Right cardiac atrium (tissue), 5 donors: Measurements from ENCODE around the gene NCDN. TPM values are rescaled to one million over a fixed set of nuclear protein-coding genes. Genes with fewer than 3 reads are reported as not detected.

Experiments used
- ATAC-seq, 2 donors: fragments of 200-7000 bp; cut with Tn5 transposase; one replicate each; pipeline versions ENCODE4 v1.8.0 to v1.9.1; 2020; ENCODE audit warnings: moderate library complexity in 2 of 2, mild to moderate bottlenecking in 1 of 2
- DNase-seq, 3 donors: peaks; one replicate each; pipeline ENCODE4 v3.0.0-alpha.2; 2020
- H3K27ac ChIP-seq: one replicate; pipeline ENCODE4 v1.5.1; 2013; ENCODE audit warnings: mild to moderate bottlenecking, low read length, control low read depth, moderate library complexity
- H3K27me3 ChIP-seq: one replicate; pipeline ENCODE4 v1.6.1; 2013; ENCODE audit not compliant: control insufficient read depth, insufficient read depth
- H3K4me1 ChIP-seq: one replicate; pipeline ENCODE4 v1.6.1; 2013; ENCODE audit warnings: low read length; ENCODE audit not compliant: control insufficient read depth, insufficient read depth
- H3K4me3 ChIP-seq: one replicate; pipeline ENCODE4 v1.5.1; 2013; ENCODE audit warnings: low read length, control low read depth
- H3K9me3 ChIP-seq: one replicate; pipeline ENCODE4 v1.6.1; 2013; ENCODE audit warnings: low read length; ENCODE audit not compliant: control insufficient read depth
- WGBS: extraction: QIAGEN DNeasy Blood & Tissue Kit; methylation state at CpG from one replicate; pipeline ENCODE4 v1.1.7; 2013; 5-methylcytosine and 5-hydroxymethylcytosine counted together
- intact Hi-C, 4 donors: fragments of 100-400 bp; cut with DNase I; formaldehyde crosslinking; loops; one replicate each; pipeline versions ENCODE4 v1.11.0 to v1.14.0; 2022 to 2023
- polyA plus RNA-seq: library from polyadenylated mRNA; stranded (reverse); fragments of 200-250 nt; gene quantifications from one replicate; pipeline ENCODE4 v1.2.3, GENCODE V29; 2013
- total RNA-seq, 4 donors: library from RNA; stranded (reverse); fragmentation: NEBNext Ultra II Directional; extraction: Animal tissue kit (Norgen Biotek cat#: 25700); gene quantifications; one replicate each; pipeline ENCODE4 v1.2.1, GENCODE V29; 2021
- donor health status: healthy with polysubstance abuse.
- donor health status: DM: no; HTN: yes; CAD: no.
- donor health status: DM: no; HTN: no; CAD: no.
- donor health status: DM: no; HTN: yes; CAD: no; lungs with severe emphysema.
- donor health status: DM: yes; HTN: yes; CAD: no.

Gene NCDN
- total and polyA plus RNA-seq, 5 donors, result 21.2 to 41.6 (median 32.3) TPM

GRCh38 chr1:35561297-35561971 is 3.8 kb downstream of the NCDN start:
- Histone ChIP-seq H3K4me1 (no peaks in the 10 kb centered on the region), H3K9me3 (no peaks in the 10 kb centered on the region), H3K4me3 (no peak overlapping the region), H3K27ac (no peak overlapping the region), H3K27me3 (no peaks in the 10 kb centered on the region)
- WGBS, result 76% methylated on average over 11 of the region's 11 CpGs
- no peak for DNase-seq
- intact Hi-C loops, result loop anchor here in 2 of 4 donors (5.0 to 10.0 kb wide), 3 partner anchors 94 to 357 kb away; no protein-coding TSS in a partner anchor
- no peak for ATAC-seq

DNA sequence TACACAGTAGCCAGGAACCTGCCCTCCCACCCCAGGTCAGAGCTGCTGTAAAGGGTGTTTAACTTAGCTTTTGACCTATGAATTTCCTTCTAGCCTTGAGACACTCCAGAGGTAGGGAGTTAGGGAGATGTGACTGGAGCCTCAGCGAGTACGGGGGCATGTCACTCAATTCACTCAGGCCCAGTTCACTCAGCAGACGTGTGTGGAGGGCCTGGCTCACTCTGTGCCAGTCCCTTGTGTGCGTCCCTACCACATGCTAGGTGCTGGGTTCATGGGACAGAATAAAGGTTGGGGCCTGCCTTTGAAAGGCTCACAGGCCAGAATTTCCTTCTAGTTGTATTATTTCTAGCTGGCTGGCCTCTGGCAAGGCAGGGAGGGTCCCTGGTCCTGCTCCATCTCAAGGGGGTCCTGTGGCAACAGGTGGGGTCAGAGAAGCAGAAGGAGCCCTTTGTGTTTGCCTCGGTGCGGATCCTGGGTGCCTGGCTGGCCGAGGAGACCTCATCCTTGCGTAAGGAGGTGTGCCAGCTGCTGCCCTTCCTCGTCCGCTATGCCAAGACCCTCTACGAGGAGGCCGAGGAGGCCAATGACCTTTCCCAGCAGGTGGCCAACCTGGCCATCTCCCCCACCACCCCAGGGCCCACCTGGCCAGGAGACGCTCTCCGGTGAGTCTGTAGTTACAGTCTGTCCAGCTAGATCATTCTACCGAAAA is 4.5 kb downstream of the NCDN start:
- intact Hi-C loops, result loop anchor here in 2 of 4 donors (5.0 to 10.0 kb wide), 3 partner anchors 95 to 357 kb away; no protein-coding TSS in a partner anchor
- no peak overlapping the region for H3K27ac ChIP-seq
- ATAC-seq (no peak), DNase-seq (no peak)
- no peaks in the 10 kb centered on the region for H3K4me1 ChIP-seq
- H3K9me3 ChIP-seq, result no peaks in the 10 kb centered on the region
- WGBS, result 86% methylated on average over 15 of the region's 15 CpGs
- no peak overlapping the region for H3K4me3 ChIP-seq
- no peaks in the 10 kb centered on the region for H3K27me3 ChIP-seq

DNA sequence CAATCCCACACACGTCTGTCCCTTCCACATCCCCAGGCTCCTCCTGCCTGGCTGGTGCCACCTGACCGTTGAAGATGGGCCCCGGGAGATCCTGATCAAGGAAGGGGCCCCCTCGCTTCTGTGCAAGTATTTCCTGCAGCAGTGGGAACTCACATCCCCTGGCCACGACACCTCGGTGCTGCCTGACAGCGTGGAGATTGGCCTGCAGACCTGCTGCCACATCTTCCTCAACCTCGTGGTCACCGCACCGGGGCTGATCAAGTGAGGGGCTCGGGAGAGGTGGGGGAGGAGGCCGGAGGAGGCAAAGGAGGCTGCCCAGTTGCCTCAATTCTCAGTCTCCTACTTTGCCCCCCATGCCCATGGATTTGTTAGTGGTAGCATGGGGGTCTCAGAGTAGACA is 5.6 kb downstream of the NCDN start:
- DNase-seq, result peak in 1 of 3 donors; percentile 51
- no peaks in the 10 kb centered on the region for H3K4me1 ChIP-seq

DNA sequence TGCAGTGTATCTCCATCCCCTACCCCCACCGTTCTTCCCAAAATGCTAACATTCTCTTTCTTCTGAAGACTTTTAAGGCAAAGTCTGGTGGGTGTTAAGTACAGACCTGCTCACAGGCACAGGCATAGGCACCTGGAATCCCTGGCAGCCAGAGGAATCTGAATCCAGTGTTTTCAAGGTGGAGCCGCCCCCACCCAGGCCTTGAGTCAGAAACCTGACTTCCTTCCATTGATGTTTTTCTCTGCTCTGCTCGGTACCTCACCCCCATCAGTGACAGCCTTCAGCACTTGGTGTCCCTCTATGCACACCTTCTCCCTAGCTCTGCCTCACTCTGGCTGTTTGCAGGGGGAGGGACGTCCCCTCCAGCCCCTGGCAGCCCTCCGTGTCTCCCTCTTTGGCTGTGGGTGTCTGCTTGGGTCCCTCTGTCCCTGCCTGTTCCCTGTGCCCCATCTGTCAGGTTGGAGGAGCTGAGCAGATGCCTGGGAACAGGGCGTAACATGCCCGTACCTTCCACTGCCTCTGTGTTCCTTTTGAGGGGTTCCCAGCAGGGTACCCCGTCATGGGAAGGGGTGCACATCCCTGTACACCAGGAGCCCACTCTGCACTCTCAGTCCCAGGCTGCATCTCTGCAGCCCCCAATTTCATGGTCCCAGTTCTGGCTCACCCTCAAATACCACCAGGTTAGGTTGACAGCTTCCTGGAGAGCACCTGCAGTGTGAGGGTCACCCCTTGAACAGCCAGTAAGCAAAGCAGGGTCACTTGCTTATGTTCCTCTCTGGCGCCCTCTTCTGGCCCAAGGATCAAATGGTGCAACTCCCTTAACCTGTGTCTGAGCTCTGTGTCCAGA is 6.7 kb downstream of the NCDN start:
- intact Hi-C loops, result loop anchor here in 2 of 4 donors (2.0 to 10.0 kb wide), 4 partner anchors 97 to 359 kb away; no protein-coding TSS in a partner anchor
- no peaks in the 10 kb centered on the region for H3K27me3 ChIP-seq
- no peaks in the 10 kb centered on the region for H3K9me3 ChIP-seq
- H3K4me3 ChIP-seq, result no peak overlapping the region
- H3K27ac ChIP-seq, result no peak overlapping the region
- H3K4me1 ChIP-seq, result no peaks in the 10 kb centered on the region
- DNase-seq (peak; percentile 76 to 91 (median 86)), ATAC-seq (peak; percentile 35 to 49)
- 73% methylated on average over 9 of the region's 9 CpGs for WGBS

More for the DNA sequence above, 5.6 kb downstream of the NCDN start:
- WGBS, result 64% methylated on average over 12 of the region's 12 CpGs
- Histone ChIP-seq H3K4me3 (no peak overlapping the region), H3K9me3 (no peaks in the 10 kb centered on the region), H3K27me3 (no peaks in the 10 kb centered on the region), H3K27ac (no peak overlapping the region)
- intact Hi-C loops, result loop anchor here in 2 of 4 donors (5.0 to 10.0 kb wide), 3 partner anchors 96 to 358 kb away; no protein-coding TSS in a partner anchor
- ATAC-seq, result no peak

DNA sequence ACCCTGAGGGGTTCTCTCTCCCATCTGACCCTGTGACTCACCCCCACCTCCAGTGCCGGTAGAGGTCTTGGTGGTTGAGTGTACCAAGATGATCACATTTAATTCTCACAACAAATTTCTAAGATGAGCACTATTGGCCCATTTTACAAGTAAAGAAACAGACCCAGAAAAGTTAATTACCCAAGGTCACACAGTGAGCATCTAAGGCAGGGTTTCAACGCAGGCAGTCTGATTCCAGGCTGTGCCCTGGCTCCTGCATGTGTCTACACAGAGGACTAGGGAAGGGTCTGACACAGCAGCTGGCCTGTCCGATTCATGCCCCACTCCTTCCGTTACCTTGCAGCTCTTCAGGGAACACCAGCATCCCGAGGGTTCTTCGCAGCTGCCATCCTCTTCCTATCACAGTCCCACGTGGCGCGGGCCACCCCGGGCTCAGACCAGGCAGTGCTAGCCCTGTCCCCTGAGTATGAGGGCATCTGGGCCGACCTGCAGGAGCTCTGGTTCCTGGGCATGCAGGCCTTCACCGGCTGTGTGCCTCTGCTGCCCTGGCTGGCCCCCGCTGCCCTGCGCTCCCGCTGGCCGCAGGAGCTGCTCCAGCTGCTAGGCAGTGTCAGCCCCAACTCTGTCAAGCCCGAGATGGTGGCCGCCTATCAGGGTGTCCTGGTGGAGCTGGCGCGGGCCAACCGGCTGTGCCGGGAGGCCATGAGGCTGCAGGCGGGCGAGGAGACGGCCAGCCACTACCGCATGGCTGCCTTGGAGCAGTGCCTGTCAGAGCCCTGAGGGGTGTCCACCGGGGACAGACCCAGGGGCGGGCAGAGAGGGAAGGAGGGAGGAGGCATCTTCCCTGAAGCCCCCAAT is 7.5 kb downstream of the NCDN start:
- no peak overlapping the region for H3K4me3 ChIP-seq
- peak in 1 of 3 donors; percentile 57 for DNase-seq
- 87% methylated on average over 28 of the region's 28 CpGs for WGBS
- H3K9me3 ChIP-seq, result no peaks in the 10 kb centered on the region
- H3K4me1 ChIP-seq, result no peaks in the 10 kb centered on the region
- H3K27me3 ChIP-seq, result no peaks in the 10 kb centered on the region
- ATAC-seq, result no peak
- no peak overlapping the region for H3K27ac ChIP-seq
- intact Hi-C loops, result loop anchor here (2.0 to 10.0 kb wide), 7 partner anchors 98 to 360 kb away; no protein-coding TSS in a partner anchor

DNA sequence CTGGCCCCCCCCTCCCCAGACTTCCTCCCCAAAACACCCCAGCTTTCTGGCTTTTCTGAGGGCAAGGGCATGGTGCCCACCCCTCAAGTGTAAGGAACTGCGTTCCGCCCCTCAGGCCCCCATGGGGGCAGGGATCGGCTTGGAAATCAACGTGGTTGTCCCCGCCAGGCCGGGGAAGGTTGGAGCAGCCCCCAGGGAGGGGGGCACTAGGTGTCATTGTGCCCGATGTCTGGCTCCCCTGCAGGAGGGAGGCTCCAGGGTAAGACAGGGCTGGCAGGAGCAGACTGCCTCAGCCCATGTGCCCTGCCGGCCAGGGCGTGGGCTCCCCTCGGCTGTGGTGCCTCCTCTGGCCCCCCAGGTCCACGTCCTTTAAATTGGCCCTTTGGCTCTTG is 8.1 kb downstream of the NCDN start:
- Histone ChIP-seq H3K4me1 (no peaks in the 10 kb centered on the region), H3K27me3 (no peaks in the 10 kb centered on the region), H3K4me3 (no peak overlapping the region), H3K27ac (no peak overlapping the region), H3K9me3 (no peaks in the 10 kb centered on the region)
- intact Hi-C loops, result loop anchor here in 3 of 4 donors (2.0 to 10.0 kb wide), 6 partner anchors 113 to 361 kb away; no protein-coding TSS in a partner anchor
- no peak for ATAC-seq
- peak in 1 of 3 donors; percentile 36 for DNase-seq
- 86% methylated on average over 11 of the region's 11 CpGs for WGBS

- H3K27me3 ChIP-seq, result no peaks in the 10 kb centered on the region
- ATAC-seq (no peak), DNase-seq (no peak)
- intact Hi-C loops, result loop anchor here in 3 of 4 donors (5.0 to 10.0 kb wide), 5 partner anchors 116 to 363 kb away; no protein-coding TSS in a partner anchor
- no peak overlapping the region for H3K27ac ChIP-seq
- H3K4me1 ChIP-seq, result no peaks in the 10 kb centered on the region
- 58% methylated on average over 9 of the region's 9 CpGs for WGBS
- H3K4me3 ChIP-seq, result no peak overlapping the region
- H3K9me3 ChIP-seq, result no peaks in the 10 kb centered on the region
Observed at GRCh38 chr1:35567947-35568558, 10.5 kb downstream of the NCDN start.

DNA sequence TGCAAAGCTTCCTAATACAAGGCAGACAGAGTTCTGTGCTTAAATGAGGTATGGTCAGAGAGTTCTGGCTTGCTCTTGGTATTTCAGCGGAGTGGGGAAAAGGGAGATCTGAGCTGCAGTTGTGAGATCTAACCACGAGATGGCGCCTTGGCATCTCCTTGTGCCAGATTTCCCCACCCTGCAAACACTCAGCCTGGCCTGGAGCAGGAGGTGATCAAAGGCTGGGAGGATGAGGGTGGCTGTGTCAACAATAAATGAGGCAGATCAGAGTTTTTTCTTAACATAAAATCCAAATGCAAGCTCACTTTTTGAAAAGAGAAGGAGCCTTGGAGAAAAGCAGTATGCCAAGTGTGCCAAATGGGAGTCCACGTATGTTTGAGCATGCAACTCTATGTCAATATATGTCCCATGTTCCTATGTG is 11.4 kb downstream of the NCDN start:
- 23% methylated on average over 4 of the region's 4 CpGs for WGBS
- Histone ChIP-seq H3K4me3 (no peak overlapping the region), H3K27me3 (no peaks in the 10 kb centered on the region), H3K4me1 (no peaks in the 10 kb centered on the region), H3K9me3 (no peaks in the 10 kb centered on the region), H3K27ac (no peak overlapping the region)
- DNase-seq (peak in 2 of 3 donors; percentile 59 to 81), ATAC-seq (peak; percentile 38 to 67)
- intact Hi-C loops, result loop anchor here in 3 of 4 donors (5.0 to 10.0 kb wide), 5 partner anchors 117 to 364 kb away; no protein-coding TSS in a partner anchor

- WGBS, result 86% methylated on average over 1 of the region's 1 CpG
- no peak for ATAC-seq
- no peak for DNase-seq
- Histone ChIP-seq H3K27me3 (no peaks in the 10 kb centered on the region), H3K9me3 (no peaks in the 10 kb centered on the region), H3K4me3 (no peak overlapping the region), H3K4me1 (no peaks in the 10 kb centered on the region), H3K27ac (no peak overlapping the region)
- intact Hi-C loops, result loop anchor here (2.0 to 10.0 kb wide), 8 partner anchors 118 to 365 kb away; no protein-coding TSS in a partner anchor
Observed at GRCh38 chr1:35569936-35570335, 12.3 kb downstream of the NCDN start.
